T follicular helper cell (primary cell): ENCODE measurements around the gene CEP72.
"Not testable (repeated sequence)": the region's sequence is repeated elsewhere in the genome, so short reads cannot be mapped to it uniquely, and the experiment has no call there.

ENCODE experiments used
- DNase-seq: peaks from one replicate; pipeline ENCODE4 v3.0.0-alpha.2; 2020; ENCODE audit warnings: low read depth
- total RNA-seq, 2 experiments: gene quantifications; one replicate each; lab custom pipeline; 2026; lab: John Stamatoyannopoulos, UW

The CEP72 gene, protein sequence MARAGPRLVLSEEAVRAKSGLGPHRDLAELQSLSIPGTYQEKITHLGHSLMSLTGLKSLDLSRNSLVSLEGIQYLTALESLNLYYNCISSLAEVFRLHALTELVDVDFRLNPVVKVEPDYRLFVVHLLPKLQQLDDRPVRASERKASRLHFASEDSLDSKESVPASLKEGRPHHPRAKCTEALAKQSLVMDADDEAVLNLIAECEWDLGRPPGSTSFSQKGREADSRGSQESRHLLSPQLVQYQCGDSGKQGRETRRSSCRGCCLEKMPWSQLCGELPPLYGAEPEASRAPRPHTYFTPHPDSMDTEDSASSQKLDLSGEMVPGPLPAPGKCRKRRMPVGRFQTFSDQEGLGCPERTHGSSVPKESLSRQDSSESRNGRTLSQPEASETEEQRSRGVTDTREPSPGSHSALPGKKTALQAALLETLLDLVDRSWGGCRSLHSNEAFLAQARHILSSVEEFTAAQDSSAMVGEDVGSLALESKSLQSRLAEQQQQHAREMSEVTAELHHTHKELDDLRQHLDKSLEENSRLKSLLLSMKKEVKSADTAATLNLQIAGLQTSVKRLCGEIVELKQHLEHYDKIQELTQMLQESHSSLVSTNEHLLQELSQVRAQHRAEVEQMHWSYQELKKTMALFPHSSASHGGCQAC
- 13.6 to 19.3 reads per million in 2 experiments for total RNA-seq

DNA sequence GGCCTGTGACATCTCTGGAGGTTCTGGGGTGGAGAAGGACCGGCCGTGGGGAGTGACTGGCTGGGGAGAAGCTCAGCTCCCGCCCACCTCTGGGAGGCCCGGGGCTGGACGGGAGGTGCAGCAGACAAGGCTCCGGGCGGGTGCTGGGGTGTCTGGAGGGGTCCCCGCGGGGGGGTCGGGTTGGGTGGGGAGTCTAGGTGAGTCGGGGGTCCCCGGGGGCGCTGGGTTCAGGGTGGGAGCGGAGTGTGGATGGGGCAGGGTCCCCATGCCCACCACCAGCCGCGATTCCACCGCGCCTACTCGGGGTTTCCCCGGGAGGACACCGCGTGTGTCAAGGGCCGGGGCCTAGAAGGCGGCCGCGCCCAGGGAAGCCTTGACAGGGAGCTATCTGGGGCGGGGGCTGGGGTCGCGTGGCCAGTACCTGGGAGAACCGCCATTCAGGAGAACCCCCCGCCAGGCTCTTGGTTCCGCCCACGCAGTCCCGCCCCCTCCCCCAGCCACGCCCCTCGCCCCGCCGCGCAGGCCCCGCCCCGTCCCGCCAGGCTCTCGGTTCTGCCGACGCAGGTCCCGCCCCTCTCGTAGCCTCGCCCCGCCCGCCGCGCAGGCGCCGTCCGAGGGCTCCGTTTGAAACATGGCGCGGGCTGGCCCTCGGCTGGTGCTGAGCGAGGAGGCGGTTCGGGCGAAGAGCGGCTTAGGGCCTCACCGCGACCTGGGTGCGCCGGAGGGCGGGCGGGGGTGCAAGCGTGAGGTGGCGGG, at the start of gene CEP72:
Gene CEP72, plus strand, starts transcription at position 610 of the 756 bp plus-strand sequence. Its CDS starts 22 bp downstream, at position 632.
- DNase-seq: peak; percentile 91

DNA sequence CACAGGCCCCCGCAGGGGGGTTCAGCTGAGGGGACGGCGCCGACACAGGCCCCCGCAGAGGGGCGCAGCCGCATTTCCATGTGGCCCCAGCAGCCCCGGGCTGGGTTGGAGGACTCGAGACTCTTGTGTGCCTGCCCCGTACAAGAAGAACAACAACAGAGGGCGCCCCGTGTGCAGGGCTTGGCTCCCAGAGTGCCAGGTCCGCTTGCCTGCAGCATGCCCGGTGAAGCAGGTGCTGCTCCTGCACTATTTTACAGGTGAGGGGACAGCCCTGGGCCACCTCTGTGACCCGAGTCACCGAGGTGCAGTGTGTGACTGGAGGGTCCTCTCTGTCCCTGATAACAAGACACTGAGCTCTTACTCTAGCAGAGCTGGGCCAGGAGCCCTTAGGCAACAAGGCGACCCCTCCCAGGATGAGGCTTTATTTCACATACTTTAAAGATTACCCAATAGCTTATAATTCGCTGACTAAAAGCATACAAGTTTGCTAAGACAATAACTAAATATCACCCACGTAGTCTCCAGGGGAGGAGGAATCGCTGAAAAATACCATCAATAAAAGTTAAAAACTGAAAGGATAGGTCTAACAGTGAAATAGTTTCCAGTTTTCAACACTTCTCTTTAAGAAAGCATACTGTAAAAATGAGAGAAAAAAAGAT, 46.2 kb upstream of the CEP72 start:
- no peak for DNase-seq

DNA sequence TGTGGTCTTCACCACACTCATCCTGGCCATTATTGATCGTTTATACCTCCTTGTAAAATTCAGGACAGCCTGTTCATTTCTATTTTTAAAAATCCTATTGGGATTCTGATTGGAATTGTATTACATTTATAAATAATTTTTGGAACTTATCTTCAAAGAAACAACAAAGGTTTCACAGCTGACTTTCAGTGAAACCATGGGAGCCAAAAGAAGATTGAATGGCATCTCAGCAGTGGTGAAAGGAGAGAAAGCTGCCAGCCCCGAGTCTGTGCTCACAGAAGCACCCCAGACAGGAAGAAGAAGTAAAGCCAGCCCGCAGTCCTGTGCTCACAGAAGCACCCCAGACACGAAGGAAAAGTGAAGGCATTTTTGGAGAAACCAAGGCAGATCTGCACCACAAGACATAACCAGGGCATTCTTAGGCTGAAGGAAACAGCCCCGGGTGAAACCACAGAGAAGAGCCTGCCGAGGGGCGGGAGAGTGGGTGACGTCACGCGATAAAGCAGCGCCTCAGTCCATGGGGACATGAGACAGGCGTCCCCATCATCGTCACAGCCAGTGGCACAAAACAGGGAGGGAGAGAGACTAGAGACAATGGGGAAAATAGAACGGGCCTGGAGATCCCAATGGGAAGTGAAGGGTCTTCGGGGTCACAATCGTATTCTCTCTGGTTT, 45.4 kb upstream of the CEP72 start:
- DNase-seq: no peak

DNA sequence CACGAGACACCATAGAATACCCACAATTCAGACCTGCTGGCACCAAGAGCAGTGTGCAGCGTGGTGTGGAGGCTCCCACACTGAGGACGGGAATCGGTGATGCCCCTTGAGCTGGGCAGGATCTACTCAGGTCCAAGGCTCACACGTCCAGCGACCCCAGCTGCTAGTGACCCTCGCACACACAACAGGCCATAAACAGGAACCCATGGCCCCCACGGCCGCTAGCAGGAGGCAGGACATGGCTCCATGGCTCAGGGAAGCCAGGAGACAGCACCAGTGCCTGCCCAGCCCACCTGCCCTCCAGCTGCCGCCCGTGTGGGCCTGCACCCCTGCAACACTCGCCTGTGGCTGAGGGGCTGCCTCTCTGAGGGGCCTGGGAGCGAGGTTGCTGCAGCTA, 44.5 kb upstream of the CEP72 start:
- no peak for DNase-seq

DNA sequence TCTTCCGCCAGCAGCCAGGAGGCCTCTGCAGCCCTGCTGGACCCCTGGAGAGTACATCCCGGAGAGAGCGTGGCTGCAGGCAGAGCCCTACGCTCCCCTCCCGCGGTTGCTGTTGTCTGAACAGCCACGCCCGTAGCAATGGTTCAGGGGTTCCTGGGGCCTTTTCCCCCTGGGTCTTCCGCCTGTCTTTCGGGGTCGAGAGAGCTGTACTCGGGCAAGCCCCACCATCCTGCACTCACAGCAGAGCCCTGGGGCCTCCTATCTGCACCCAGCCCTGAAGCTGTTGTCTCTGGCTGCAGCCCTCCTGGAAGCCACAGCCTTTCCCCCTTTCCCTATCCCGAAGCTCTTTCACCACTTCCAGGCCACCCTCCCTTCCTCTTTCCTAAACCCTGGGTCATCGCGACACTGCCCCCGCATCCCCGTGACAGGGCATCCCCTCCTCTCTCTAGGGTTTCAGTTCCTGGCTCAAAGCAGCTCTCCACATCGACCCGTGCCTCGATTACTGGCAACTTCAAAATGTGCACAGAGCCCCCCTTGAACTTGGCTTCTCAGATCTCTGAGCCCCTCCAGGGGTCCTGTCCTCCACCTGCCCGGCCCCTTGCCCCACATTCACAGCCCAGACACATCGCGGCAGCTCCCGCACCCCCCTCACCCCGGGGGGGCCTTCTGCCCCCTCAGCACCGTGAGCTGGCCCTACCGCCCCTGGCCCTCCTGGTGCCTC, 43.9 kb upstream of the CEP72 start:
- no peak for DNase-seq

DNA sequence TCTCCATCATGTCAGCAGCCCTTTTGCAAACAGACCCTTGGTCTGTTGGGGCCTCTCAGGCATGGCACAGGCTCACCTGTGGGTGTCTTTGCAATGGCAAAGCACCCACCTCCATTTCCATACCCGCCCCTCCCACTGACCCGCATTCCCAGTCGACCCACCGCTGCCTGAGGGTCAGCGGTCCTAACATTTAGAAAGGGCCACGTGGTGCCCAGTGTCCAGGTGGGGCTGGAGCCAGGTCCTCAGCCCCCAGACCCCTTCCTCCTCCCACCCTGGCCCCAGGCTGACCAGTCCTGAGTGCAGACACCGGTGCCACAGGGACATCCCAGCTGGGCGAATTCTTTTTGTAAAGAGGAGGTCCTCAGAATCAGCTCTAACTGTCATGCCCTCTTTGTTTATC, 43.3 kb upstream of the CEP72 start:
- DNase-seq: no peak

DNA sequence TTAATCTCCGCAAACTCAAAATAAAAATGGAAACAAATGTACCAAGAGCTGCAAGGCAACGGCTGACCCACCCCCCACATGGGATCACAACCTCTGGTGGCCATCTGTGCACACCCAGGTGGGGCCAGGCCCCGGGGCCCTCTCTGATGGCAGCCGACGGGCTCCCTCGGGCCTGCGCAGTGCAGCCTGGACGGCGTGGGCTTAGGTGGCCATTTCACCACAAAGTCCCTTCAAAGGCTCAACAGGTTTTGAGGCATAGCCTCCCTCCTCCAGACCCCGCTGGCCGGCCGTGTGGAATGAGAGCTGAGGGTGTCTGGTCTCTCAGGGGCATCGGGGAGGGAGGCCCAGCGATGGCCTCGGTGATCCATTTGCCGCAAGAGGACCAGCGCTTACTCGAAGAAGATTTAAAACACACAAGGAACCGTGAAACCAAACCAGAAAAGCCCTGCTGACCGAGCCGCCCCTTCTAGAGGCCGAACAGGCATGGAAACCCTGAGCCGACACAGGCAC, 42.7 kb upstream of the CEP72 start:
- no peak for DNase-seq

DNA sequence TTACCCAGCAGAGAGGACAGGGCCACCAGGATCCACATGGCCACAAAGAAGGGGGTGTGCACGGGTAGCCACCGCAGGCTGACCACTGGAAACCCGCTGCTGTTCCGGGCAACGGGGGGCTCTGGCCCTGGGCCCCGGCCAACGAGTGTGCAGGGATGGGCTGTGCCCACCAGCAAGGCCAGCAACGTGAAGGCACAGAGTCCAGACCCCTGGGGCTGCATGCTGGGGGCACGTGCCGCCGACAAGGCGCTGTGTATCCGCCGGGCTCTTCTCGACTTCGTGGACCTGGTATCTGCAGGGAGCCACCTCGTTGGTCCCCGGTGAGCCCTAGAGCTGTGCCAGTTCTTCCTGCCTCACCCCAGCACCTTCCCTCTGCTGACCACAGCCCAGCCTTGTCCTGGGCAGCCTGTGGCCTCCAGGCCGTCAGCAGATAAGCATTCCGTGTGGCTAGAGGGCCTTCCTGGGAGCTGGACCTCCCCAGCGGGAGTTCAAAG, 42.2 kb upstream of the CEP72 start:
- no peak for DNase-seq

DNA sequence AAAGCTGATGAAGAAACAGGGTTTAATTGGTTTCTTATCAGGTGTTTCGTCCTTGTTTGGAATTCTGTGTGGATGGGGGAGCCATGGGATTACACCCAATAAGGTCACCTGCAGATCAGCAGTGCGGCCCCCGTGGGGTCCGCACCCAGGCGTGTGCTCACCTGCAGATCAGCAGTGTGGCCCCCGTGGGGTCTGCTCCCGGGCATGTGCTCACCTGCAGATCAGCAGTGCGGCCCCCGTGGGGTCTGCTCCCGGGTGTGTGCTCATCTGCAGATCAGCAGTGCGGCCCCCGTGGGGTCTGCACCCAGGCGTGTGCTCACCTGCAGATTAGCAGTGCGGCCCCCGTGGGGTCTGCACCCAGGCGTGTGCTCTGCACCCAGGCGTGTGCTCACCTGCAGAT, 41.7 kb upstream of the CEP72 start:
- no peak for DNase-seq

DNA sequence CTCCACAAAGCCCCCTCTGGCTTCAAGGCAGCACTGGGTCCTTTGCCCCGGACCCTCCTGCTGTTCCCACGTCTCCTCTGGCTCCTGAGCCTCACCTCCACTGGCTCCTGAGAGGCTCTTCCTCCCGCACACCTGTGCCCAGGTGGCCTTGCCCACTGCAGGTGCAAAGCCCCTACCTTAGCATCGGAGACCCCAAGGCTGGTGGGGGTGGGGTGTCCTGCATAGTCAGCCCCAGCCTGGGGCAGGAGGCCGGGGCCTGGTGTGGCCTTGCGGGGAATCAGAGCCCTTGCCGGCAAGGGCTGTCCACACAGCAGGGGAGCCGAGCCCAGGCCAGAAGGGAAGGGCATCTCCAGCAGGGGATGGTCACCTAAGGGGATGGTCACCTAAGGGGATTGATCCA, 41.3 kb upstream of the CEP72 start:
- no peak for DNase-seq

DNA sequence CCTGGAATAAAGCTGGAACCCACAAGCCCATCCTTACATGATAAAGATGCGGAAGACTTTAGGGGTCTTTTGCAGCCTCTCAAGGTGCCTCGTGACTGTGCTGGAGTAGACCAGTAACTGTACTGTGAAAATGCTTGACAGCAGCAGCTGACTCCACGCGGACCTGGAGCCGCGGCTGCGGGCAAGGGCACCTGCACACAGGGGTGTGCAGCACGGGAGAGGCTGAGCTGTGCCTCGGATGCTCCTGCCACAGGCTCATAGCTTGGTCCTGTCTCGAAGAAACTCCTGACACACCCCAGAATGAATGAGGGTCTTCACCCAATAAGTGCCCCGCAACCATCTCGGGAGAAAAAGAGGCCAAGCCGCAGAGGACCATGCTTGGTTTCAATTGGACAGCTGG, 40.3 kb upstream of the CEP72 start:
- DNase-seq: no peak

DNA sequence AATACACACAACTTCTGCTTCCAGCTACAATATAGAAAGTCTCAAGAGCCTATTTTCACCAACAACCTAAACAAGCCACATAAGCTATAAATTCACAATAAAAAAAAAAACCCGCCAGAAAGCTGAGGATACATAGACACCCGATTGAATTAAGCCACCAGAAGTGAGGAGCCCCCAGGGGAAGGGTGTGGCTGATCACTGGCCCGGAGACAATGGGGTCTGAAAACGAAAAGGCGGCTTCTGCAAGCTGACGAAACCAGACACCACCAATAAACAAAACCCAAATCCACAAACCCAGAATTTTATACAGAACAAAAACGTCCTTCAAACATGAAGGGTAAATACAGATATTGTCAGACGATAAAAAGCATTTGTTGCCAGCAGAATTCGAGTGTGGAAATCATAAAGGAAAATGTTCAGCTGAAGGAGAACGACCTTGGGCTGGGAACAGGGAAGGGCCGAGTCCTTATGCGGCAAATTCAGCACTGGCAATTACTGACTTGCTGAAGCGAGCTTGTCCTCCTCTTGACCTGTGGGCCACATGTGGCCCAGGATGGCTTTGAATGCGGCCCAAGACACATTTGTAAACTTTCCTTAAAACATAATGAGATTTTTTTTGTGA, 39.6 kb upstream of the CEP72 start:
- no peak for DNase-seq

DNA sequence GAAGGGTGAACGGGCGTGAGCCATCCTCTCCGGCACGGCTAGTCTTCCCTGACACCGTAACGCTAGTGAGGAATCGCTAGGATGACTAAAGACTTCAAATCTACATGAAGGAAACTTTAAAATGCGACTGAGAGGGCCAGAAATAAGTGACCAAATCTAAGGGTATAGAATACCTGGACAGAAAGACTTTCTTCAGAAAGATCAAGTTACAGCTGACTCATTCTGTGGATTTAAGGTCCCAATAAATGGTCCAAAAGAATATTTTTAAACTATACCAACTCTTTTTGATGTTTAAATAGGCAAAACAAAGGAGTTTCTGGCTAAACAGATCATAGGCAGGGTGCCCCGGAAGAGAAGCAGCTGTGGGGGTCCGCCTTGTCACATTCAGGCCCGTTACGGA, 38.9 kb upstream of the CEP72 start:
- DNase-seq: no peak

DNA sequence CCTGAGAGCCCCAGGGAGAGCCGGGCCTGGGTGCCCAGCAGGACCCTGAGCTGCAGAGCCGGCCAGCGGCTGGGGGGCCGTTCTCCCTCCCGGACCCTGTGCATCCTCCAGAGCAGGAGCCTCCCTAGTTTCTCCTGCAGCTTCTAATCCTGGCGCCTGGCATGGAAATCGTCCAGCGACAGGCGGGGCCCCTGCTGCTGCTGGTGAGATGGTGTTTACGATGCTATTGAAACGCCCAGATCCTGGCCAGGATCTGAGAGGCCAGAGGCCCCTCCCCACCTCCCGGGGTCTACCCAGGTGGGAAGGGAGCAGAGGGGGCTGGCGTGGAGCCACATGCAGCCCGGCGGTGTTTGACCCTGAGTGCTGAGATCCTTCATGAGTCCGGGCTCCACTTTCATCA, 38.2 kb upstream of the CEP72 start:
- no peak for DNase-seq

DNA sequence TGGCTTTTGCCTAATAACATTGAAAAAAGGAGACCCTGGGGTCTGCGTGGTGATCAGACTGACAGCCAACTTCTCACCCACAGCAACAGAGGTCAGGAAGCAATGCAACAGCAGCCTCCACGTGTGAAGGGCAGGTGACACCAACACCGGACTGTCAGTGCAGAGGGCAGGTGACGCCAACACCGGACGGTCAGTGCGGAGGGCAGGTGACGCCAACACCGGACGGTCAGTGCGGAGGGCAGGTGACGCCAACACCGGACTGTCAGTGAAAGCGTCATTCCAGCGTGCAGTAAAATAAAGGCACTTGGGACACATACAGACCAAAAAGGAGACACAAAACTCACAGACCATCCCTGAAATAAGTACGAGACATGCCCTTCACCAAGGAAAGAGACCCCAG, 37.2 kb upstream of the CEP72 start:
- DNase-seq: no peak

DNA sequence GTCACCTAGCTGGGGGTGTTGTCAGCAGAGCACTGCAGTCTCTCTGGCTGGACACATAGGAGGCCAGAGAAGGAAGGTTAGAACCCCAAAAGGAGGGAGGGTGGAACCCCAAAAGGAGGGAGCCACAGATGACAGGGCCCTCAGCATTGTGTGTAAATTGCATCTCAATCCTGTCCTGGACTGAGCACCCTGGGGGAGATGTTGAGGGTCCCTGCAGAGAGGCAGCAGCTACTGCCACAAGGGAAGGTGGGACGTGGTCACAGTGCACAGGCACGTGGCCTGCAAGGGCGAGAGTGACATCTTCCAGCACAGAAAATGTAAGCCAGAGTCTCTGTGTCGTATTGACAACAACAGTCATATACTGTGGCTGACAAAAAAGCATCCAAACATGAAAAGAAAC, 36.5 kb upstream of the CEP72 start:
- no peak for DNase-seq

DNA sequence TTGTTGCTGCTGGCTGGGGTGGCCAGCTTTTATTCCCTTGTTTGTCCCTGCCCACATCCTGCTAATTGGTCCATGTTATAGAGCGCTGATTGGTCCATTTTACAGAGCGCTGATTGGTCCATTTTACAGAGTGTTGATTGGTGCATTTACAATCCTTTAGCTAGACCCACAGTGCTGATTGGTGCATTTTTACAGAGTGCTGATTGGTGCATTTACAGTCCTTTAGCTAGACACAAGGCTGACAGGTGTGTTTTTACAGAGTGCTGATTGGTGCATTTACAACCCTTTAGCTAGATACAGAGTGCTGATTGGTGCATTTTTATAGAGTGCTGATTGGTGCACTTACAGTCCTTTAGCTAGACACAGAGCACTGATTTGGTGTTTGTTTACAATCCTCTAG, 34.9 kb upstream of the CEP72 start:
- not testable (repeated sequence) for DNase-seq

DNA sequence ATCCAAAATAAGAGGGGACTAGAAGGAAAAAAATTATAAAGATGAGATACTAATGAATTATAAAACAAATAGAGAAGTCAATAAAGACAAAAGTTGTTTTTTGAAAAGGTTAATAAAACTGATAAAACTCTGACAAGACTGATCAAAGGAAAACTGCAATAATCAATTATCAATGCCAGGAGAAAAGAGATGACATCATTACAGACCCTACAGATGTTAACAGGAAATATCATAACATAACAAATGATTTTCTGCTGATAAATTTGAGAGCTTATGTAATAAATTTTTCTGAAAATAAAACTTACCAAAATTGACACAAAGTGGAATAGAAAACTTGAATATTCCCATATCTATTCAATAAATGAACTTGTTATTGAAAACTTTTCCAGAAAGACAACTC, 34.3 kb upstream of the CEP72 start:
- no peak for DNase-seq

DNA sequence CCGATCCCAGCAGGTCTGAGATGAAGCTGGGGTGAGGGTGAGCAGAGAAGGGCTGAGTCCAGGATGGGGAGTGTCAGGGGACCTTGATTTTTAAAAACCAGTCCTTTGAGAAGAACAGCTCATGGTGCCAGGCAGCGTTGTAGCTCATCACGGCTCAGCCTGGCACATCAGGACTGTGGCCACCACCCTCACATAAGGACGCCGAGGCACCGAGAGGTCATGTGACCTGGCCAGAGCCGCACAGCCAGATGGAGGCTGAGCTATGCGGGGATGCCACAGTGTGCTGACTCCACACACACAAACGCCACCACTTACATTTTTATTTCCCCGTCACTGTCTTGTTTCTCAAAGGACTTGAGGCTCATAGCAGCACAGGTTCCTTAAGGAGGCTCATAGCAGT, 32.9 kb upstream of the CEP72 start:
- no peak for DNase-seq

DNA sequence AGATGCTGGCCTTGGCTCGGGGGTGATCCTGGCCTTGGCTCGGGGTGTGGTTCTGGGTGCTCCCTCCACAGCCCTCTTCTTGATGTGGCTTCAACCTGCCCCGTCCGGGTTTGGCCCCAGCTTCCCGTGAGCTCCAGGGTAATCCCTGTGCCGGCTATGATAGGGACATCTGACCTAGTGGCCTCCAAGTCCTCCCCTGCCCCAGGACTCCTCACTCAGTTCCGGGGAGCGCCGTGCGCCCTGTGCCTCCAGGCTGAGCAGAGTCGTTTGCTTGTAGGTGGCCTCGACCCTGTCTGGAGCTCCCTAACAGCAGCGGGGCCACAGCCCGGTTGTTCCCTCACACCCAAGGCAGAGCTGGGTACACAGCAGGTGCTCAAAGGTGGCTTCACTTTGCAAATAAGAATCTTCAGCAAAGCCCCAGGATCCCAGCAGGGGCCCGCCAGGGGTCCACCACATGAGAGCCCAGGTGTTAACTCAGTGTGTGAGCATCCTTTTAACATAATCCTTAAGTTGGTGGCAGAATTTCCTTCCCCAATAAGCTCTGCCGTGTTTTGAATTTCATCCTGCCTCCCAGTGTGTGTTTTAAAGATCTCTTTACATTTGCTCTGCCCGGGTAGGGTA, 32.3 kb upstream of the CEP72 start:
- no peak for DNase-seq
